ENCODE results near the gene SHC2.

GRCh38 chr19:506404-507285 lies 45.8 kb upstream of the SHC2 start:
- TF ChIP-seq EZH2 (IDR thresholded peaks at IDR 0.05; ENCODE audit: insufficient read depth, low read length) (no peak), CTCF (IDR thresholded peaks at IDR 0.05; ENCODE audit: insufficient read depth, low read depth, low read length) (peak; percentile 76)
